Fibroblast of the aortic adventitia (primary cell): ENCODE results near the gene OR2AT4. TPM values are rescaled to one million over a fixed set of nuclear protein-coding genes. Genes with fewer than 3 reads are reported as not detected.

Source experiments
- DNase-seq: peaks from one replicate; pipeline ENCODE4 v3.0.0-alpha.2; 2010; ENCODE audit warnings: low read depth
- H3K4me3 ChIP-seq: 2 replicates; pipeline ENCODE4 v1.5.1; 2011; ENCODE audit warnings: low read depth, mild to moderate bottlenecking, control low read depth, low read length, moderate library complexity
- total RNA-seq: library from RNA; depleted of rRNA; stranded (reverse); fragments of >200 nt; gene quantifications from 2 replicates; pipeline ENCODE4 v1.2.3, GENCODE V29; 2012; ENCODE audit warnings: low replicate concordance
- TF ChIP-seq, protein P1 (sequence below): IDR thresholded peaks from 2 replicates; pipeline ENCODE4 v1.5.1; 2011; ENCODE audit warnings: mild to moderate bottlenecking, low read length, control low read depth, inconsistent platforms; ENCODE audit not compliant: insufficient read depth

OR2AT4 gene
- total RNA-seq, 1 donor, result under 0.01 TPM

DNA sequence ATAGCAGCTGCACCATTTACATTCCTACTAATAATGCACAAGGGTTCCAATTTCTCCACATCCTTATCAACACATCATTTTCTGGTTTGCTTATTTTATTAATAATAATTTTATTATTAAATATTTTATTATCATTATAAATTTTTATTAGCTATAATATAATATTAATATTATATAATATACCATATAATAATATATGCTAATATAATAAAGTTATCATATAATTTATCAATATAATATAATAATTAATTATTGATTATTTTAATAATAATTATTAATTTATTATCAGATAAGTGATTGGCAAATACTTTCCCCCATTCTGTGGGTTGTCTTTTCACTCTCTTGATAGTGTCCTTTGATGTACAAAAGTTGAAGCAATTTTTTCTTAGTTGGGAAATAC, 27.7 kb downstream of the OR2AT4 start:
- no peak for DNase-seq
- TF ChIP-seq, protein P1, sequence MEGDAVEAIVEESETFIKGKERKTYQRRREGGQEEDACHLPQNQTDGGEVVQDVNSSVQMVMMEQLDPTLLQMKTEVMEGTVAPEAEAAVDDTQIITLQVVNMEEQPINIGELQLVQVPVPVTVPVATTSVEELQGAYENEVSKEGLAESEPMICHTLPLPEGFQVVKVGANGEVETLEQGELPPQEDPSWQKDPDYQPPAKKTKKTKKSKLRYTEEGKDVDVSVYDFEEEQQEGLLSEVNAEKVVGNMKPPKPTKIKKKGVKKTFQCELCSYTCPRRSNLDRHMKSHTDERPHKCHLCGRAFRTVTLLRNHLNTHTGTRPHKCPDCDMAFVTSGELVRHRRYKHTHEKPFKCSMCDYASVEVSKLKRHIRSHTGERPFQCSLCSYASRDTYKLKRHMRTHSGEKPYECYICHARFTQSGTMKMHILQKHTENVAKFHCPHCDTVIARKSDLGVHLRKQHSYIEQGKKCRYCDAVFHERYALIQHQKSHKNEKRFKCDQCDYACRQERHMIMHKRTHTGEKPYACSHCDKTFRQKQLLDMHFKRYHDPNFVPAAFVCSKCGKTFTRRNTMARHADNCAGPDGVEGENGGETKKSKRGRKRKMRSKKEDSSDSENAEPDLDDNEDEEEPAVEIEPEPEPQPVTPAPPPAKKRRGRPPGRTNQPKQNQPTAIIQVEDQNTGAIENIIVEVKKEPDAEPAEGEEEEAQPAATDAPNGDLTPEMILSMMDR, result no peak
- H3K4me3 ChIP-seq, result no peak overlapping the region

DNA sequence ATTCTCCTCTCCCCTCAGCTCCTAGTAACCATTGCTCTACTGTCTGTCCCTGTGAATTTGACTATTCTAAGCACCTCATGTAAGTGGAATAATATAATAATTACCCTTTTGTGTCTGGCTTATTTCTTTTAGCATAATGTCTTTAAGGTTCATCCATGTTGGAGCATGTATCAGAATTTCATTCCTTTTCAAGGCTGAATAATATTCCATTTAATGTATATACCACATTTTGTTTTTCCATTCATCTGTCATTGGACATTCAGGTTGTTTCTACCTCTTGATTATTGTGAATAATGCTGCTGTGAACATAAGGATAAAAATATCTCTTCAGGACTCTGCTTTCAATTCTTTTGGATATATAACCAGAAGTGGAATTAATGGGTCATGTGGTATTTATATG, 28.1 kb downstream of the OR2AT4 start:
- H3K4me3 ChIP-seq, result no peak overlapping the region
- TF ChIP-seq, protein P1, result no peak
- DNase-seq, result no peak

DNA sequence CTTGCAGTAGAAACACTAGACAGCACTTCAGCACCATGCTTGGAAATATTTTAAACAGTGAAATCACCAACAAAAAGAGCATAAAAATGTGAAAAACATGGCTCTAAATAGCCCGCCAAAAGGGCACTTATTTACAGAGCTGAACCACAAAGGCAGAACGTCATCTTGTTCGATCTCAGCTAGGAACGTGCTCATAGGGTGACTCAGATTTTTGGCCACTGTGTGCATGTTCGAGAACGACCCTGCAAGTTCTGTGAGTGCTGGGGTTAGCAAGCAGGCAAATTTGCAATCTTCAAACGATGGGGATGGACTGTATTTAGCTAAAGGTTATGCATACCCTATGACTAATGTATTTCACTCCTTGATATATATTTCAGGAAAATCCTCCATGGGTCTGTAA, 30.6 kb downstream of the OR2AT4 start:
- no peak for DNase-seq
- no peak overlapping the region for H3K4me3 ChIP-seq
- TF ChIP-seq, protein P1, result no peak

DNA sequence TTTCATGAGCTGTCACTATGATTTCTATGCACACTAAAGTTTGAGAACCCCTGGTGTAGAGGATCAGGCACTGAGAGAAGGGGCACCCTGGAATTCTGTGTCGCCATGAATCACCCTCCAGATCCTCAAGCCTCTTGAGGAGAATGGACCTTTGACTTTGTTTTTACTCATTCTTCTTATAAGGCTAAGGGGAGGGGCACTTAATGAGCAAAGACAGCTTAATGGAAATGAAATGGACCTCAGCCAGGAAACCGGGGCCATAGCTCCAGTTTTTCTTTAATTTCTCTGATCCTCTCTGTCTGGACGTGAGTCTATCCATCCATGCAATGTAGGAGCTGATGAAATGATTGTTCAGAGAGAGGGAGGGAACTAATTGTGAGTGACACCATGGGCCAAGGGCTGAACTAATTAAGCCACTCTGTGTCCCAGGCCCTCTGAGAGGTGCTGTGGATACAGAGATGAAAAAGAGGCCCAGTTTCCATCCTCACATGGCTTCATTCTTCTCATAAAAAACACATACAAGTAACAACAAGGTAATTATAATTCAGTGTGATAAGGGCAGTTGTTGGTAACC, 32.8 kb downstream of the OR2AT4 start:
- TF ChIP-seq, protein P1, result no peak
- H3K4me3 ChIP-seq, result no peak overlapping the region
- no peak for DNase-seq

DNA sequence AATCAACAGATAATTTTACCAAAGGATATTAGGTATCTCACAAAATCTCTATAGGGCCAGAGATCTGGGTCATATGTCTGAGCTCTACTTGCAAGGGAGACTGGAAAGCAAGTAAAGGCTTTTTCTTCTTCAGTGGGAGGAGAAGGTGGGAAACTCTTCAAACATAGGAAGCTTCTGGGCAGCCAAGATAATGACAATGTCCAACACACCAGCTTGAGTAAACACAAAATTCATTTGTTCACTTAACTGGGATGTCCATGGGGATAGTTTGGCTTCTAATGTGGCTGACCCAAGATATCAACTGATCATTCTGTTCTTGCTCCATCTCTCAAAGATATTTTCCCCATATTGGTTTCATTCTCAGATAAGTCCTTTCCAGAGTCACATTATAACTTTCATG, 37.4 kb downstream of the OR2AT4 start:
- TF ChIP-seq, protein P1, result no peak
- H3K4me3 ChIP-seq, result no peak overlapping the region
- DNase-seq, result no peak

DNA sequence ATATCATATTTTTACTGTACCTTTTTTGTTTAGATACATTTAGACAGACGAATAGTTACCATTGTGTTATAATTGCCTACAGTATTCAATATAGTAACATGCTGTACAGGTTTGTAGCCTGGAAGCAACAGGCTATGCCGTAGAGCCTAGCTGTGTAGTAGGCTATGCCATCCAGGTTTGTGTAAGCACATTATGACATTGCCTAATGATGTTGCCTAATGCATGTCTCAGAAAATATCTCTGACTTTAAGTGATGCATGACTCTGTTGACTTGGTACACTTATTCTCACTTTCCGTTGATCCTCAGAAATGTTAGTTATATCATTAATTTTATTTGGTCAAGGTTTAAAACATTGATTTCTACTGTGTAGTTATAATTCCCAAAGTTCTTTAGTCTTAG, 39.9 kb downstream of the OR2AT4 start:
- TF ChIP-seq, protein P1, result no peak

DNA sequence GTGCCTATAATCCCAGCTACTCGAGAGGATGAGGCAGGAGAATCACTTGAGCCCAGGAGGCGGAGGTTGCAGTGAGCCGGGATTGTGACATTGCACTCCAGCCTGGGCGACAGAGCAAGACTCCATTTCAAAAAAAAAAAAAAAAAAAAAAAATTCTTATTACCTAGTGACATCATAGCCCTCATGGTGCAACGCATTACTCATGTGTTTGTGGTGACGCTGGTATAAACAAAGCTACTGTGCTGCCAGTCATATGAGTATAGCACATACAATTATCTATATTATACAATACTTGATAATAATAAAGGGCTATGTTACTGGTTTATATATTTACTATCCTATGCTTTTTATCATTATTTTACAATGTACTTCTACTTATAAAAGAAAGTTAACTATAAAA, 41.2 kb downstream of the OR2AT4 start:
- TF ChIP-seq, protein P1, result no peak
- DNase-seq, result no peak
- H3K4me3 ChIP-seq, result no peak overlapping the region

More for the DNA sequence above, 39.9 kb downstream of the OR2AT4 start:
- no peak overlapping the region for H3K4me3 ChIP-seq
- no peak for DNase-seq
